Thoracic aorta (tissue), 2 donors: ENCODE data around the gene CPVL. TPM values are rescaled to one million over a fixed set of nuclear protein-coding genes. Genes with fewer than 3 reads are reported as not detected.

ENCODE experiments used
- ATAC-seq: fragments of 150-250 bp; one replicate; pipeline ENCODE4 v1.8.0; 2017; ENCODE audit warnings: low read depth; ENCODE audit not compliant: insufficient number of reproducible peaks, low FRiP score
- DNase-seq: peaks from one replicate; pipeline ENCODE4 v3.0.0-alpha.2; 2020; ENCODE audit warnings: low spot score
- H3K27ac ChIP-seq, 2 donors: fragments of 200-600 bp; sonication (generic); 1 replicate in 1 of 2; 2 replicates in 1 of 2; pipeline ENCODE4 v1.5.1; 2016; ENCODE audit warnings: mild to moderate bottlenecking in 2 of 2, moderate library complexity in 2 of 2
- H3K27me3 ChIP-seq: fragments of 200-600 bp; sonication (generic); replicated peaks from 2 replicates; pipeline ENCODE4 v1.6.0; 2016; ENCODE audit warnings: mild to moderate bottlenecking; ENCODE audit not compliant: insufficient read depth
- H3K36me3 ChIP-seq: fragments of 200-600 bp; sonication (generic); one replicate; pipeline ENCODE4 v1.5.1; 2016
- H3K4me1 ChIP-seq, 2 donors: fragments of 200-600 bp; sonication (generic); 1 replicate in 1 of 2; 2 replicates in 1 of 2; pipeline versions ENCODE4 v1.5.1 to v1.6.0; 2016; ENCODE audit warnings: low read depth in 2 of 2, mild to moderate bottlenecking in 1 of 2; ENCODE audit not compliant: control insufficient read depth in 1 of 2
- H3K4me3 ChIP-seq: fragments of 200-600 bp; sonication (generic); 2 replicates; pipeline ENCODE4 v1.5.1; 2016; ENCODE audit warnings: mild to moderate bottlenecking
- H3K9me3 ChIP-seq: fragments of 200-600 bp; sonication (generic); 2 replicates; pipeline ENCODE4 v1.5.1; 2016
- total RNA-seq, 2 donors: library from RNA; depleted of rRNA; stranded (reverse); fragments of >200 nt; gene quantifications; one replicate each; pipeline versions ENCODE4 v1.1.0 to v1.2.3, GENCODE V29; 2016
- TF ChIP-seq, protein P1 (sequence below): fragments of 200-600 bp; sonication (generic); IDR thresholded peaks from one replicate; pipeline ENCODE4 v1.5.1; 2019; ENCODE audit warnings: antibody characterized with exemption

The CPVL gene
- total RNA-seq, 2 donors from 2014 or later, result 21.0 to 22.9 TPM

DNA sequence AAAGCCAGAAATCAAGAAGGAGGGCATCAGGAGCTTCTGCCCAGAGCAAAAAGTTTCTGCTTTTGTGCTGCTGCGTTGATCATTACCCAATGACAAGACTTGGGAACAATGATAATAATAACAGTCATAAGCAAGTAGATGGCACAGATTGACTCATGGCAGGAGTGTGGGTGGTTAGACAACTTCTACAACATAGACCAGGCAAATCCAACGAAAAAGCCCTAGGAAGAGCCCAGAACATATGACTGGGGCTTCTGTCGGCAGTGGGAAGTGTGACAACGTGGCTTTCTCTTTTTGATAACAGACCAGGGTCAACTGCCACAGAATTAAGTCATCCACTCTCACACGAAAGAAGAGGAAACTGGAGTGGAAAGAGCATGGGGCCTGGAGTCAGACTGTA, 102.8 kb downstream of the CPVL start:
- Histone ChIP-seq H3K9me3 (no peaks in the 10 kb centered on the region), H3K27ac (no peak overlapping the region), H3K4me3 (no peak overlapping the region), H3K36me3 (no peaks in the 10 kb centered on the region), H3K4me1 (peaks cover 0 to 5% of the 10 kb centered on the region in 2 donors), H3K27me3 (no peaks in the 10 kb centered on the region)
- ATAC-seq, result no peak
- DNase-seq, result no peak
- TF ChIP-seq, protein P1, sequence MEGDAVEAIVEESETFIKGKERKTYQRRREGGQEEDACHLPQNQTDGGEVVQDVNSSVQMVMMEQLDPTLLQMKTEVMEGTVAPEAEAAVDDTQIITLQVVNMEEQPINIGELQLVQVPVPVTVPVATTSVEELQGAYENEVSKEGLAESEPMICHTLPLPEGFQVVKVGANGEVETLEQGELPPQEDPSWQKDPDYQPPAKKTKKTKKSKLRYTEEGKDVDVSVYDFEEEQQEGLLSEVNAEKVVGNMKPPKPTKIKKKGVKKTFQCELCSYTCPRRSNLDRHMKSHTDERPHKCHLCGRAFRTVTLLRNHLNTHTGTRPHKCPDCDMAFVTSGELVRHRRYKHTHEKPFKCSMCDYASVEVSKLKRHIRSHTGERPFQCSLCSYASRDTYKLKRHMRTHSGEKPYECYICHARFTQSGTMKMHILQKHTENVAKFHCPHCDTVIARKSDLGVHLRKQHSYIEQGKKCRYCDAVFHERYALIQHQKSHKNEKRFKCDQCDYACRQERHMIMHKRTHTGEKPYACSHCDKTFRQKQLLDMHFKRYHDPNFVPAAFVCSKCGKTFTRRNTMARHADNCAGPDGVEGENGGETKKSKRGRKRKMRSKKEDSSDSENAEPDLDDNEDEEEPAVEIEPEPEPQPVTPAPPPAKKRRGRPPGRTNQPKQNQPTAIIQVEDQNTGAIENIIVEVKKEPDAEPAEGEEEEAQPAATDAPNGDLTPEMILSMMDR, result no peak

DNA sequence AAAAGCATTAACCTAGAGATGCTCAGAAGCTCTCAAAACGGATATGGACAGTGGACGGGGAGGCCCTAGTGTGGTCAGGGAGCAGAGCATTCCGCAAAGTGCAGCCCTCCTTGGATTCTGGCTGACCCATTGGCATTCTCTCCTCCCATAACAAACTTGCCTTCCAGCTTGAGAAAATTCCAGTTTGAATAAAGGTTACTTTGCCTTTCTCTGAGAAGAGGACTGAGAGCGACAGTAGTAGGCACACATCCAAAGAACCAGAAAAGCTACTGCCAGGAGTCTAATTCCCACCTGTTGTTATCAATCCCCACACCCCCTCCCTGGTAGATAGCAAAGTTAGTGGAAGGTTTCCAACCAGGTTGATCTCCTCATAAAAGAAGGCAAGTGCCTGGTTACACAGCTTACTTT, 103.5 kb downstream of the CPVL start:
- ATAC-seq, result no peak
- H3K4me1 ChIP-seq, result peaks cover 0 to 5% of the 10 kb centered on the region in 2 donors
- no peaks in the 10 kb centered on the region for H3K9me3 ChIP-seq
- no peak overlapping the region for H3K27ac ChIP-seq
- H3K36me3 ChIP-seq, result no peaks in the 10 kb centered on the region
- TF ChIP-seq, protein P1, result no peak
- no peak for DNase-seq
- no peaks in the 10 kb centered on the region for H3K27me3 ChIP-seq
- H3K4me3 ChIP-seq, result no peak overlapping the region

DNA sequence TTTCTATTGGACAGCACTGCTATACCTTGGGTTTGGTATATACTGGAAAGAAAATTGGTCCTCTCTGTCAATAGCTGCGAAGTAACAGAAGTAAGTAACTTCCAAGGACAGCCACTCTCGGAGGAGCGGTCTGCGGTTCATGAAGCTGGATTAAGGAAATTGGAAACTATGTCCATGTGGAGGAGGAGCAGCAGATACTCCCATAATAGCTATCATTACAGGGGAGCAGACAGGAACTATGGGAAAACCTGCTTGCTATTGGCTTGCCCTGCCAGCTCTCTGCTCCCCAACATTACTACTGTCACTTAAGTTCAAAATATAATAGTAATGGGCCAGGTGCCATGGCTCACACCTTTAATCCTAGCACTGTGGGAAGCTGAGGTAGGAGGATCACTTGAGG, 104.3 kb downstream of the CPVL start:
- ATAC-seq, result no peak
- DNase-seq, result no peak
- no peak overlapping the region for H3K27ac ChIP-seq
- no peaks in the 10 kb centered on the region for H3K36me3 ChIP-seq
- H3K27me3 ChIP-seq, result no peaks in the 10 kb centered on the region
- no peak overlapping the region for H3K4me3 ChIP-seq
- TF ChIP-seq, protein P1, result no peak
- H3K4me1 ChIP-seq, result peaks cover 0 to 5% of the 10 kb centered on the region in 2 donors
- H3K9me3 ChIP-seq, result no peaks in the 10 kb centered on the region

DNA sequence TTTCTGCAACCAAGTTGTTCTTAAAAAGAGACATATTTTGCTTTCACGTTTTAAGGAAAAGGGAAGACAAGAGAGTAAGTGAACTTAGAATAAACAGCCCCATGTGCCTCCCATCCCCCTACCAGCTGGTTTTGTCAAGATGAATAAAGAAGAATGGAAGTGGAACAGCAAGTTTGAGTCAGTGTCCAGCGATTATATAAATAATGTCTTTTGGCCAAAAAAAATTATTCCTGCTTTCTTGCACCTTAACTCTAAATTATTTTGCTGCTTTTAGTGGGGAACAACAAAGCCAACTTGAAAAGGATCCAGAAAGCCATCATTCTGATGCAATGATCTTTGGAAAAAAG, 105.8 kb downstream of the CPVL start:
- Histone ChIP-seq H3K27me3 (no peaks in the 10 kb centered on the region), H3K9me3 (no peaks in the 10 kb centered on the region), H3K36me3 (no peaks in the 10 kb centered on the region), H3K4me1 (peaks cover 0 to 5% of the 10 kb centered on the region in 2 donors), H3K27ac (no peak overlapping the region), H3K4me3 (no peak overlapping the region)
- ATAC-seq (no peak), DNase-seq (no peak)
- TF ChIP-seq, protein P1, result no peak

DNA sequence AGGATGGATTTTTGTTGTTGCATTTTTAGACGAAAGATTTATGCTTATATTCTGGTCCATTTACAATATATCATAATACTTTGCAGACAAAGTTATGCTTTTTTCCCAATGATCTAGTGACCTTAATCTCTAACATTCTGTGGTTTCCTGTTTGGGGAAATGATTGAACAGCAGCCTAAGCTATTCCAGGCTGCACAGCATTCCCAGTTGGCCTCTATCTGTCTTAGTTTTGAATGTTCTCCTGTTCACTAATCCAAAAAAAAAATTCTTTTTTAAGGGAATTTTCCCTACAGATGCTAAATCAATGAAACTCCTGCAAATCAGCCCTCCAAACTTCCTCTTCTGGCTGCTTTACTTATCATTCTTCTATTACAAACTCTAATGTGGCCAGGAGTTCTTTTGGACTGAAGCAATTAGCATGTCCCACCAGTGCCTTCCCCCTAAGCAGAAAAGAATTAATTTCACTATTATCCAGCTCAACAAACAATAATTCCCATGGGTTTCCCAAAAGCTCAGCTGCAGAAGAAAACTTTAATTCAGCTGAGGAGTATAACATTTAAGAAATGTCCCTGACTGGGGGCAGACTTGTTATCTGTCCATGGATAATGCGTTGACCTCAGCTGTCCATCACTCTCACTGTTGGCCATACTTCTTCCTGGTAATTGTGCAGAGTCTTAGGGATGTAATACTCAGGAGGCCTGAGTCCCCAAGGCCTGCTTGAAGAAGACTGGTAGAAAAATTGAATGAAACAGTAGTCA, 106.3 kb downstream of the CPVL start:
- no peak overlapping the region for H3K27ac ChIP-seq
- no peaks in the 10 kb centered on the region for H3K27me3 ChIP-seq
- no peaks in the 10 kb centered on the region for H3K9me3 ChIP-seq
- no peaks in the 10 kb centered on the region for H3K36me3 ChIP-seq
- DNase-seq (no peak), ATAC-seq (no peak)
- no peak overlapping the region for H3K4me3 ChIP-seq
- TF ChIP-seq, protein P1, result no peak
- peaks cover 0 to 5% of the 10 kb centered on the region in 2 donors for H3K4me1 ChIP-seq
